ENCODE results near the gene GSTM5. TPM values are rescaled to one million over a fixed set of nuclear protein-coding genes. Genes with fewer than 3 reads are reported as not detected.
"Not testable (repeated sequence)": the region's sequence is repeated elsewhere in the genome, so short reads cannot be mapped to it uniquely, and the experiment has no call there.

Gene GSTM5
- total RNA-seq, 2 experiments from 2014 or later, result not detected

DNA sequence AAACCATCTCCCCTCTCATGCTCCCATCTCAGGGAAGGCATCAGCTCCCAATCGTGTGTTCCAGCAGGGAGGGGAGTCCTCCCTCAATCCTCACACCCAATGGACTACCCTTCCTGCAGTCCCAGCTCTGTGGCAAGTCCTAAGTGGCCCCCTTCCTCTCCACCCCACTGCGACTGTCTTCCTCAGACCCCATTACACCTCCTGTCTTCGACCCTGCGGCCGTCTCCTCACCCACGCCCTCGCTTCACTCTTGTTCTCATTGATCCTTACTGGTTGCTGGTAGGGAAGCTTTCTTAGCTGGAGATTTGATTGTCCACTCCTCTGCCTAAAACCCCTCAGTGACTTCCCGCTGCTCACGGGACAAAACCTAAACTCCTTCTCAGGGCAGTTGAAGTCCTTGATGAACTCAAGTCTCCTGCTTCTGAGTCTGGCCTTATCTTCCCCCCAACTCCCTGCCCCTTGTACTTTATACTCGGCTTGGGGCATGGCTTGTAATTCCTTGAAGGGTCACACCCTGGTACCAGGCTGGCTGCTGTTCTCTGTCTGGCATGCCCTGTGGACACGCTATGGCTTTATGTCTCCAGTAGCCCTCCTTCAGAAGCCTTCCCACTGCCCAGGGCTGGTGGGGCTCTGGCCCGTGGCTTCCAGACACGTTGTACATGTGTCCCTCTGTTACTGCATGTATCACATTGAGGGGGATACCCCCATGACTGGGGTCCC, 54.0 kb downstream of the GSTM5 start:
- no peaks in the 10 kb centered on the region for H3K9me2 ChIP-seq (ENCODE audit: insufficient read depth, low read length)
- no peaks in the 10 kb centered on the region for H4K20me1 ChIP-seq (ENCODE audit: insufficient read depth, low read length)
- TF ChIP-seq, protein P1, sequence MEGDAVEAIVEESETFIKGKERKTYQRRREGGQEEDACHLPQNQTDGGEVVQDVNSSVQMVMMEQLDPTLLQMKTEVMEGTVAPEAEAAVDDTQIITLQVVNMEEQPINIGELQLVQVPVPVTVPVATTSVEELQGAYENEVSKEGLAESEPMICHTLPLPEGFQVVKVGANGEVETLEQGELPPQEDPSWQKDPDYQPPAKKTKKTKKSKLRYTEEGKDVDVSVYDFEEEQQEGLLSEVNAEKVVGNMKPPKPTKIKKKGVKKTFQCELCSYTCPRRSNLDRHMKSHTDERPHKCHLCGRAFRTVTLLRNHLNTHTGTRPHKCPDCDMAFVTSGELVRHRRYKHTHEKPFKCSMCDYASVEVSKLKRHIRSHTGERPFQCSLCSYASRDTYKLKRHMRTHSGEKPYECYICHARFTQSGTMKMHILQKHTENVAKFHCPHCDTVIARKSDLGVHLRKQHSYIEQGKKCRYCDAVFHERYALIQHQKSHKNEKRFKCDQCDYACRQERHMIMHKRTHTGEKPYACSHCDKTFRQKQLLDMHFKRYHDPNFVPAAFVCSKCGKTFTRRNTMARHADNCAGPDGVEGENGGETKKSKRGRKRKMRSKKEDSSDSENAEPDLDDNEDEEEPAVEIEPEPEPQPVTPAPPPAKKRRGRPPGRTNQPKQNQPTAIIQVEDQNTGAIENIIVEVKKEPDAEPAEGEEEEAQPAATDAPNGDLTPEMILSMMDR (conservative IDR thresholded peaks at IDR 0.05; ENCODE audit: low read length), result no peak
- no peak for TF ChIP-seq EZH2phosphoT487 (IDR thresholded peaks at IDR 0.05; ENCODE audit: borderline replicate concordance, low read depth, low read length)
- POLR2A ChIA-PET, result interaction anchor here (0.6 kb wide), 1 partner anchor 109 kb away, joined by 3 read pairs; no protein-coding TSS in a partner anchor
- no peak overlapping the region for H3K4me2 ChIP-seq (ENCODE audit: low read length)
- CTCF ChIA-PET (ENCODE audit: unreplicated experiment), result interaction anchor here (0.6 kb wide), 1 partner anchor 218 kb away, joined by 3 read pairs; no protein-coding TSS in a partner anchor
- DNase-seq (ENCODE audit: low spot score), result no peak
- no peaks in the 10 kb centered on the region for H3K4me1 ChIP-seq (ENCODE audit: insufficient read depth, low read length, poor library complexity, severe bottlenecking)
- BruUV-seq (replicated peaks), result no TSS peak
- H3K79me2 ChIP-seq (ENCODE audit: insufficient read depth, low read depth, low read length), result no peaks in the 10 kb centered on the region
- H3K9me3 ChIP-seq (ENCODE audit: low read length), result no peaks in the 10 kb centered on the region
- no peaks in the 10 kb centered on the region for H3K36me3 ChIP-seq (ENCODE audit: insufficient read depth, low read length)
- H2AFZ ChIP-seq (ENCODE audit: low read length), result no peak overlapping the region
- H3K4me3 ChIP-seq (ENCODE audit: low read depth, low read length, poor library complexity, severe bottlenecking), result no peak overlapping the region
- intact Hi-C loops (cut with micrococcal nuclease; ENCODE audit: unreplicated experiment), result no loop called here
- no peak overlapping the region for H3K27ac ChIP-seq (ENCODE audit: low read depth, low read length, poor library complexity, severe bottlenecking)

DNA sequence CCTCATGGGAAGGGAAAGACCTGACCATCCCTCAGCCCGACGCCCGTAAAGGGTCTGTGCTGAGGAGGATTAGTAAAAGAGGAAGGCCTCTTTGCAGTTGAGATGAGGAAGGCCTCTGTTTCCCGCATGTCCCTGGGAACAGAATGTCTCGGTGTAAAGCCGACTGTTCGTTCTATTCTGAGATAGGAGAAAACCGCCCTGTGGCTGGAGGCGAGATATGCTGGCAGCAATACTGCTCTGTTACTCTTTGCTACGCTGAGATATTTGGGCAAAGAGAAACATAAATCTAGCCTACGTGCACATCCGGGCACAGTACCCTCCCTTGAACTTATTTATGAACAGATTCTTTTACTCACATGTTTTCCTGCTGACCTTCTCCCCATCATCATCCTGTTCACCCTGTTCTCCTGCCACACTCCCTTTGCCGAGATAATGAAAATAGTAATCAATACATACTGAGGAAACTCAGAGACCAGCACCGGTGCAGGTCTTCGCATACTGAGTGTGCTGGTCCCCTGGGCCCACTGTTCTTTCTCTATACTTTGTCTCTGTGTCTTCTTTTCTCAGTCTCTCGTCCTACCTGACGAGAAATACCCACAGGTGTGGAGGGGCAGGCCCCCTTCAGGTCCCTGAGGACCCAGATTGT, 55.1 kb downstream of the GSTM5 start:
- H3K36me3 ChIP-seq (ENCODE audit: insufficient read depth, low read length); CTCF ChIA-PET (ENCODE audit: unreplicated experiment); H3K4me2 ChIP-seq (ENCODE audit: low read length); POLR2A ChIA-PET; BruUV-seq (replicated peaks); intact Hi-C loops (cut with micrococcal nuclease; ENCODE audit: unreplicated experiment); H2AFZ ChIP-seq (ENCODE audit: low read length); DNase-seq (ENCODE audit: low spot score); H3K79me2 ChIP-seq (ENCODE audit: insufficient read depth, low read depth, low read length); H3K4me3 ChIP-seq (ENCODE audit: low read depth, low read length, poor library complexity, severe bottlenecking); H3K27ac ChIP-seq (ENCODE audit: low read depth, low read length, poor library complexity, severe bottlenecking); H3K9me3 ChIP-seq (ENCODE audit: low read length); H3K4me1 ChIP-seq (ENCODE audit: insufficient read depth, low read length, poor library complexity, severe bottlenecking); H4K20me1 ChIP-seq (ENCODE audit: insufficient read depth, low read length); H3K9me2 ChIP-seq (ENCODE audit: insufficient read depth, low read length): not testable (repeated sequence)

Other genes with a start within 250 kb of the GSTM5 start
- not detected in 2 replicates for gene SYPL2, start 245.7 kb upstream of the GSTM5 start, total RNA-seq (2014; rRNA removed; shearing (Covaris generic))
- not detected in 2 replicates for gene SYPL2, start 245.7 kb upstream of the GSTM5 start, total RNA-seq (2022)
- gene ATXN7L2, start 228.3 kb upstream of the GSTM5 start, total RNA-seq (2014; rRNA removed; shearing (Covaris generic)), result 6.5 and 13.1 TPM in 2 replicates
- 8.2 and 9.6 TPM in 2 replicates for gene ATXN7L2, start 228.3 kb upstream of the GSTM5 start, total RNA-seq (2022)
- gene CYB561D1, start 218.2 kb upstream of the GSTM5 start, total RNA-seq (2014; rRNA removed; shearing (Covaris generic)), result 5.8 and 6.2 TPM in 2 replicates
- gene CYB561D1, start 218.2 kb upstream of the GSTM5 start, total RNA-seq (2022), result 10.5 and 11.3 TPM in 2 replicates
- 0.16 and 0.33 TPM in 2 replicates for gene AMIGO1, start 202.5 kb upstream of the GSTM5 start, total RNA-seq (2014; rRNA removed; shearing (Covaris generic))
- 0.15 and 0.17 TPM in 2 replicates for gene AMIGO1, start 202.5 kb upstream of the GSTM5 start, total RNA-seq (2022)
- not detected in 2 replicates for gene GPR61, start 172.4 kb upstream of the GSTM5 start, total RNA-seq (2014; rRNA removed; shearing (Covaris generic))
- gene GPR61, start 172.4 kb upstream of the GSTM5 start, total RNA-seq (2022), result not detected in 2 replicates
- gene GNAI3, start 163.6 kb upstream of the GSTM5 start, total RNA-seq (2014; rRNA removed; shearing (Covaris generic)), result 3.8 and 4.1 TPM in 2 replicates
- gene GNAI3, start 163.6 kb upstream of the GSTM5 start, total RNA-seq (2022), result 5.4 and 6.1 TPM in 2 replicates
- gene GNAT2, start 92.6 kb upstream of the GSTM5 start, total RNA-seq (2014; rRNA removed; shearing (Covaris generic)), result not detected in 2 replicates
- 1.3 and 2.0 TPM in 2 replicates for gene GNAT2, start 92.6 kb upstream of the GSTM5 start, total RNA-seq (2022)
- gene AMPD2, start 92.4 kb upstream of the GSTM5 start, total RNA-seq (2014; rRNA removed; shearing (Covaris generic)), result 51.8 and 62.7 TPM in 2 replicates
- gene AMPD2, start 92.4 kb upstream of the GSTM5 start, total RNA-seq (2022), result 56.8 and 66.2 TPM in 2 replicates
- 3.4 and 6.0 TPM in 2 replicates for gene GSTM4, start 56.2 kb upstream of the GSTM5 start, total RNA-seq (2014; rRNA removed; shearing (Covaris generic))
- 6.8 and 8.0 TPM in 2 replicates for gene GSTM4, start 56.2 kb upstream of the GSTM5 start, total RNA-seq (2022)
- 0.38 and 1.4 TPM in 2 replicates for gene GSTM2, start 44.2 kb upstream of the GSTM5 start, total RNA-seq (2014; rRNA removed; shearing (Covaris generic))
- 0.76 and 0.89 TPM in 2 replicates for gene GSTM2, start 44.2 kb upstream of the GSTM5 start, total RNA-seq (2022)
- not detected in 2 replicates for gene GSTM1, start 24.4 kb upstream of the GSTM5 start, total RNA-seq (2014; rRNA removed; shearing (Covaris generic))
- not detected in 2 replicates for gene GSTM1, start 24.4 kb upstream of the GSTM5 start, total RNA-seq (2022)
- not detected in 2 replicates for gene GSTM3, start 28.8 kb downstream of the GSTM5 start, total RNA-seq (2014; rRNA removed; shearing (Covaris generic))
- not detected in 2 replicates for gene GSTM3, start 28.8 kb downstream of the GSTM5 start, total RNA-seq (2022)
- not detected in 2 replicates for gene EPS8L3, start 51.7 kb downstream of the GSTM5 start, total RNA-seq (2014; rRNA removed; shearing (Covaris generic))
- not detected in 2 replicates for gene EPS8L3, start 51.7 kb downstream of the GSTM5 start, total RNA-seq (2022)
- not detected in 2 replicates for gene CSF1, start 198.6 kb downstream of the GSTM5 start, total RNA-seq (2014; rRNA removed; shearing (Covaris generic))
- gene CSF1, start 198.6 kb downstream of the GSTM5 start, total RNA-seq (2022), result not detected in 2 replicates

All from OCI-LY7 (cell line).